WERI-Rb-1 (cell line): Measurements from ENCODE around the gene GRID2IP.

ENCODE experiments used
- DNase-seq: peaks from one replicate; pipeline ENCODE4 v3.0.0-alpha.2; 2020
- H3K27ac ChIP-seq: fragments of 250-450 bp; sonication (Bioruptor Pico); 2 replicates; pipeline ENCODE4 v1.5.1; 2020; ENCODE audit warnings: mild to moderate bottlenecking, moderate library complexity
- H3K27me3 ChIP-seq: fragments of 250-450 bp; sonication (Bioruptor Pico); 2 replicates; pipeline ENCODE4 v1.5.1; 2021; ENCODE audit warnings: mild to moderate bottlenecking, low read depth, moderate library complexity; ENCODE audit not compliant: insufficient read depth, severe bottlenecking
- H3K36me3 ChIP-seq: fragments of 250-450 bp; sonication (Bioruptor Pico); 2 replicates; pipeline ENCODE4 v1.5.1; 2020; ENCODE audit warnings: mild to moderate bottlenecking, moderate library complexity
- H3K4me3 ChIP-seq: 2 replicates; pipeline ENCODE4 v1.5.1; 2011; ENCODE audit warnings: low read depth, mild to moderate bottlenecking, control low read depth, low read length
- H3K9me3 ChIP-seq: fragments of 250-450 bp; sonication (Bioruptor Pico); 2 replicates; pipeline ENCODE4 v1.5.1; 2021; ENCODE audit warnings: mild to moderate bottlenecking, moderate library complexity; ENCODE audit not compliant: severe bottlenecking
- TF ChIP-seq, protein P1 (sequence below): IDR thresholded peaks from 2 replicates; pipeline ENCODE4 v1.5.1; 2011; ENCODE audit warnings: low read depth, mild to moderate bottlenecking, control low read depth, inconsistent platforms, low read length

GRID2IP gene

DNA sequence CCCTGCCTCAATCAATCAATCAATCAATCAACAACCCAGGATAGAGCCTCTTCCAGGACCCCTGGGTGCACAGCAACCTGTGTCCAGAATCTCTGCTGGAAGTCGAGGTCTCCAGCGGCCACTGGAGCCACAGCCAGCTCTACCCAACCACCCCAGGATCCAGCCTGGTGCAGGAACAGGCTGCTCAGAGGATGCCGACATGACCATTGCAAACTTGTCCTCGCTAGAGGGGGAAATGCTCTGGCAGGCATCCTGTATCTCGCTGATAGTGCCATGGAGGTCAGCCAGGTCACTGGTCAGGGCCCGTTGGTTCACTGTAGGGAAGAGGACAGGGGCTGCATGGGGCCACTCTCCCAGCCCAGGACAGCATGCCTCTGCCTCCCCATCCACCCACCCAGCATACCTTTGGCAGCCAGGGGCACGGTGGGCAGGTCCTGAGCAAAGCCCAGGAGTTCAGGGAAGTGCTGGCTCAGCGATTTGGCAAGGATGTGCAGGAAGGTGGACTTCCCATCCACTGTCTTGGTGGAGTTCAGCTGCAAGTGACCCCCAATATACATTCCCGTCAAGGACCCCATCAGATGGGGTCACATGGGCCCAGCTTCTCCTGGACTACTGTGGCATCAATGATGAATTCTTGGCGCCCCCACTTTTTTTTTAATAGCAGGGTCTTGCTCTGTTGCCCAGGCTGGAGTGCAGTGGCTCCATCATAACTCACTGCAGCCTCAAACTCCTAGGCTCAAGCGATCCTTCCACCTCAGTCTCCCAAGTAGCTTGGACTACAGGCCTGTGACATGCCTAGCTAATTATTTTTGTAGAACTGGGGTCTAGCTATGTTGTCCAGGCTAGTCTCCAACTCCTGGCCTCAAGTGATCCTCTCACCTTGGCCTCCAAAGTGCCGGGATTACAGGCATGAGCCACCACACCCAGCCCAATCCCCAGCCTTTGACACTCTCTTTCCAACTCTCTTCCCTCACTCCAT is 49.4 kb downstream of the GRID2IP start:
- TF ChIP-seq, protein P1, sequence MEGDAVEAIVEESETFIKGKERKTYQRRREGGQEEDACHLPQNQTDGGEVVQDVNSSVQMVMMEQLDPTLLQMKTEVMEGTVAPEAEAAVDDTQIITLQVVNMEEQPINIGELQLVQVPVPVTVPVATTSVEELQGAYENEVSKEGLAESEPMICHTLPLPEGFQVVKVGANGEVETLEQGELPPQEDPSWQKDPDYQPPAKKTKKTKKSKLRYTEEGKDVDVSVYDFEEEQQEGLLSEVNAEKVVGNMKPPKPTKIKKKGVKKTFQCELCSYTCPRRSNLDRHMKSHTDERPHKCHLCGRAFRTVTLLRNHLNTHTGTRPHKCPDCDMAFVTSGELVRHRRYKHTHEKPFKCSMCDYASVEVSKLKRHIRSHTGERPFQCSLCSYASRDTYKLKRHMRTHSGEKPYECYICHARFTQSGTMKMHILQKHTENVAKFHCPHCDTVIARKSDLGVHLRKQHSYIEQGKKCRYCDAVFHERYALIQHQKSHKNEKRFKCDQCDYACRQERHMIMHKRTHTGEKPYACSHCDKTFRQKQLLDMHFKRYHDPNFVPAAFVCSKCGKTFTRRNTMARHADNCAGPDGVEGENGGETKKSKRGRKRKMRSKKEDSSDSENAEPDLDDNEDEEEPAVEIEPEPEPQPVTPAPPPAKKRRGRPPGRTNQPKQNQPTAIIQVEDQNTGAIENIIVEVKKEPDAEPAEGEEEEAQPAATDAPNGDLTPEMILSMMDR: no peak
- no peak for DNase-seq
- Histone ChIP-seq H3K9me3 (no peaks in the 10 kb centered on the region), H3K36me3 (no peaks in the 10 kb centered on the region), H3K27ac (peak overlapping the region; percentile 4; the same call in 1 of the 2 replicates), H3K4me3 (no peak overlapping the region), H3K27me3 (no peaks in the 10 kb centered on the region)

DNA sequence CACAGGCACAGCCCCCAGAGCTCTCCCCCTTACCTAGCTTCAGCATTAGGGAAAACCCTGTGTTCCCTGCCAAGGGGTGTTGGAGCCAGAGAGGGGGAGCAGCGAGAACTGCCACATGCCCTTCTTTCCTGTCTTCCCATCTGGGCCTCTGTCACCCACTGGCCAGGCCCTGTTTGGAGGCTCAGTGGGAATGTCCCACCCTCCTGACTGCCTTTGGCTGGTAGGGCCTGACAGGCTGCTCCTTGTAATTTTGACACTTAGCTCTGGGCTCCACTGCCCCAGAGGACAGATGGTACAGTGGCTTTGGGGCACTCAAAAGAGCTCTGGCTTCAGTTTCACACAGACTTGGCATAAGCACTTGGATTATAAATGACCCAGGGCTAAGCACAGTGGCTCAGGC is 50.6 kb downstream of the GRID2IP start:
- TF ChIP-seq, protein P1: no peak

DNA sequence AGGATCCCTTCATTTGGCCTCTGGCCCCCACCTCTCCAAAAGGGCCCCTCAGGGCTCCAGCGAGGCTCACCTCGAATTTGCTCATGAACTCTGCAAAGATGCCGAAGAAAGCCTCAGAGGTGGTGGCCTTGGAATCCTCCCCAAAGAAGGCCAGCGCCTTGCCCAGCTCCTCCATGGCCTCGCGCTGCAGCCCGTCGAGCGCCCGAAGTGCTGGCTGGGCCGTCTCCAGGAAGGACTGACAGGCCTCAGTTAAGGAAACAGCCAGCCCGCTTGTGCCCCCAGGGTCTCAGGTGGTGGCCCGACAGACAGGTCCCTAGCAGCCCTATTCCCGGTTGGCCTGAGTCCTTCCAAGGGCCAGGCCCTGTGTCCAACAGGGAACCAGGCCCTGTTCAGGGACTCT is 53.3 kb downstream of the GRID2IP start:
- no peak for DNase-seq
- TF ChIP-seq, protein P1: no peak
- no peaks in the 10 kb centered on the region for H3K9me3 ChIP-seq

More for the DNA sequence above, 50.6 kb downstream of the GRID2IP start:
- Histone ChIP-seq H3K27ac (peak overlapping the region; percentile 56), H3K36me3 (no peaks in the 10 kb centered on the region), H3K9me3 (no peaks in the 10 kb centered on the region), H3K27me3 (no peaks in the 10 kb centered on the region), H3K4me3 (no peak overlapping the region)
- peak; percentile 80 for DNase-seq

DNA sequence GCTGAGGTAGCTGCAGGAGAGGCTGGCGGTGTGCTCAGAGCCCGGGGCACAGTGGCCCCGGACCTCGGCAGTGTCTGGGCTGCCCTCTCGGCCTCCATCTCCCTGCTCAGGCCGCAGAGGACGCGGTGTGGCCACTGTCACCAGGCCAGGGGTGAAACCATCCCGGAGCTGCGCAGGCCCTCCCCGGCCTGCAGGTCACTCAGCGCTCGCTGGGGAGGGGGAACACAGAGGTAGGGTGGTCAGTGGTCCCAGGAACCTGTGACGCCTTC is 53.7 kb downstream of the GRID2IP start:
- TF ChIP-seq, protein P1: no peak

More for the DNA sequence above, 53.3 kb downstream of the GRID2IP start:
- Histone ChIP-seq H3K27ac (no peak overlapping the region), H3K27me3 (no peaks in the 10 kb centered on the region), H3K4me3 (no peak overlapping the region), H3K36me3 (no peaks in the 10 kb centered on the region)

DNA sequence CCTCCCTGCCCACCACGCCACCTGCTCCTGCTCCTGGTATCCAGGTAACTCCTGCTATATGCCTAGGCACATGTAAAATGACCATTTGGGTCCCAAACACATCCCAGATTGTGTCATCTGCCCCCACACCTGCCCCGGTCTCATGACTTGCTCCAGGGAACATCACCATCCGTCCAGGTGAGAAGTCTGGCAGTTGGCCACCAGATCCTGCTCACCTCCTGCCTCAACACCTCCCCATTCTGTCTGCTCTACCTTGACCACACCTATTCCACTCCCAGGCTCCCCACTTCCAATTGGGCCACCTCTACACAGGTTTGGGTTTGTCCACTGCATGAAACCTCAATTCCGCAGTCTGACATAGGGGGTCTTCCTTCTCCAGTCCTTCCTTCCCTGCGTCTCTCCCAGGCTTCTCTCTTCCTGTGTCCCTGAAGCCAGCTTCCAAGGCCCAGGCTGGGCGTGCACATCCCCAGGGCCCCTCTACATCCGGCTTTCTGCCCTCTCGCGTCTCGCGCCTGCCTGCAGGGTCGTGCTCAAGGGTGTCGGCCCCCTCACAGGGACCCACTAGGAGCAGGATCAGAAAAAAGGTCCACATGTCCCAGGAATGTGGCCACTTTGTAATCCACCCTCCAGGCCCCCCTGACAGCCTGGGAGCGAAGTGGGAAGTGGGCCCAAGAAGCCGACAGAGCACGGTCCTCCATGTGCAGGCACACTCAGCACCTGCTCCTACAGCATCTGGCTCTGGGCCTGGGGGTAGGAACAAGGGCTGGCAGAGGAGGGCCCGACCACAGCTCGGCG is 54.2 kb downstream of the GRID2IP start:
- no peak overlapping the region for H3K4me3 ChIP-seq
- TF ChIP-seq, protein P1: no peak

More for the DNA sequence above, 53.7 kb downstream of the GRID2IP start:
- Histone ChIP-seq H3K9me3 (no peaks in the 10 kb centered on the region), H3K27ac (no peak overlapping the region), H3K4me3 (no peak overlapping the region), H3K36me3 (no peaks in the 10 kb centered on the region), H3K27me3 (no peaks in the 10 kb centered on the region)
- no peak for DNase-seq

More for the DNA sequence above, 54.2 kb downstream of the GRID2IP start:
- Histone ChIP-seq H3K9me3 (no peaks in the 10 kb centered on the region), H3K27me3 (no peaks in the 10 kb centered on the region), H3K27ac (no peak overlapping the region), H3K36me3 (no peaks in the 10 kb centered on the region)
- DNase-seq: no peak
